Measurements from ENCODE around the gene RPS6KB2. TPM values are rescaled to one million over a fixed set of nuclear protein-coding genes. Genes with fewer than 3 reads are reported as not detected.

The RPS6KB2 gene
- total RNA-seq, 2 experiments from 2014 or later, result 69.3 to 72.0 TPM

GRCh38 chr11:67429038-67429668, 859 bp downstream of the RPS6KB2 start:
- peak overlapping the region; percentile 92 for H3K4me3 ChIP-seq (ENCODE audit: low read length)
- no peak for ATAC-seq (ENCODE audit: poor library complexity)
- intact Hi-C loops (cut with DNase I, micrococcal nuclease), result loop anchor here in 1 of 2 experiments (2.0 kb wide), 2 partner anchors 28 to 78 kb away; partner anchors contain the start of gene PPP1CA
- ChIA-PET CTCF (interaction anchor here (1.5 kb wide), 1 partner anchor 47 kb away, joined by 5 read pairs; no protein-coding TSS in a partner anchor), POLR2A (interaction anchor here (0.8 to 17.7 kb wide), 9 partner anchors 9 to 1930 kb away, joined by 3 to 411 read pairs (median 15); partner anchors contain the start of genes AIP, CARNS1, CORO1B and MALAT1)
- peaks cover 42% of the 10 kb centered on the region for H3K4me1 Mint-ChIP-seq (ENCODE audit: low read depth)
- H3K27me3 ChIP-seq (ENCODE audit: control insufficient read depth in 1 of 2, insufficient read depth in 2 of 2, low read length in 2 of 2), result no peaks in the 10 kb centered on the region
- peaks cover 49% of the 10 kb centered on the region for H3K36me3 Mint-ChIP-seq (ENCODE audit: low read depth)
- H3K27ac ChIP-seq (ENCODE audit: low read depth in 1 of 2, low read length in 2 of 2), result peak overlapping the region; percentile 85 to 86
- peaks cover 41% of the 10 kb centered on the region for H3K36me3 ChIP-seq (ENCODE audit: insufficient read depth, low read length)
- peak in 1 of 14 experiments; percentile 3 for DNase-seq
- H3K9me3 Mint-ChIP-seq, result no peaks in the 10 kb centered on the region
- peak overlapping the region; percentile 98 for H3K4me3 Mint-ChIP-seq
- no peaks in the 10 kb centered on the region for H3K9me3 ChIP-seq (ENCODE audit: control insufficient read depth in 1 of 2, insufficient read depth in 1 of 2, low read length in 2 of 2)
- peaks cover 67% of the 10 kb centered on the region for H3K4me1 ChIP-seq (ENCODE audit: insufficient read depth, low read length)
- no peaks in the 10 kb centered on the region for H3K27me3 Mint-ChIP-seq
- peak overlapping the region; percentile 96 for H3K27ac Mint-ChIP-seq
- TF ChIP-seq, protein P1, sequence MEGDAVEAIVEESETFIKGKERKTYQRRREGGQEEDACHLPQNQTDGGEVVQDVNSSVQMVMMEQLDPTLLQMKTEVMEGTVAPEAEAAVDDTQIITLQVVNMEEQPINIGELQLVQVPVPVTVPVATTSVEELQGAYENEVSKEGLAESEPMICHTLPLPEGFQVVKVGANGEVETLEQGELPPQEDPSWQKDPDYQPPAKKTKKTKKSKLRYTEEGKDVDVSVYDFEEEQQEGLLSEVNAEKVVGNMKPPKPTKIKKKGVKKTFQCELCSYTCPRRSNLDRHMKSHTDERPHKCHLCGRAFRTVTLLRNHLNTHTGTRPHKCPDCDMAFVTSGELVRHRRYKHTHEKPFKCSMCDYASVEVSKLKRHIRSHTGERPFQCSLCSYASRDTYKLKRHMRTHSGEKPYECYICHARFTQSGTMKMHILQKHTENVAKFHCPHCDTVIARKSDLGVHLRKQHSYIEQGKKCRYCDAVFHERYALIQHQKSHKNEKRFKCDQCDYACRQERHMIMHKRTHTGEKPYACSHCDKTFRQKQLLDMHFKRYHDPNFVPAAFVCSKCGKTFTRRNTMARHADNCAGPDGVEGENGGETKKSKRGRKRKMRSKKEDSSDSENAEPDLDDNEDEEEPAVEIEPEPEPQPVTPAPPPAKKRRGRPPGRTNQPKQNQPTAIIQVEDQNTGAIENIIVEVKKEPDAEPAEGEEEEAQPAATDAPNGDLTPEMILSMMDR (IDR thresholded peaks at IDR 0.05), result no peak

GRCh38 chr11:67429722-67430121, 1.4 kb downstream of the RPS6KB2 start:
- H3K36me3 Mint-ChIP-seq (ENCODE audit: low read depth), result peaks cover 51% of the 10 kb centered on the region
- H3K36me3 ChIP-seq (ENCODE audit: insufficient read depth, low read length), result peaks cover 47% of the 10 kb centered on the region
- H3K27me3 Mint-ChIP-seq, result no peaks in the 10 kb centered on the region
- H3K9me3 Mint-ChIP-seq, result no peaks in the 10 kb centered on the region
- no peak for DNase-seq
- peaks cover 70% of the 10 kb centered on the region for H3K4me1 ChIP-seq (ENCODE audit: insufficient read depth, low read length)
- ChIA-PET POLR2A (interaction anchor here (1.8 to 17.7 kb wide), 5 partner anchors 8 to 35 kb away, joined by 6 to 411 read pairs (median 82); partner anchors contain the start of genes CARNS1, CORO1B, PPP1CA and PTPRCAP), CTCF (no interaction called here)
- H3K27me3 ChIP-seq (ENCODE audit: control insufficient read depth in 1 of 2, insufficient read depth in 2 of 2, low read length in 2 of 2), result no peaks in the 10 kb centered on the region
- H3K27ac ChIP-seq (ENCODE audit: low read depth in 1 of 2, low read length in 2 of 2), result no peak overlapping the region
- H3K4me1 Mint-ChIP-seq (ENCODE audit: low read depth), result peaks cover 45% of the 10 kb centered on the region
- H3K9me3 ChIP-seq (ENCODE audit: control insufficient read depth in 1 of 2, insufficient read depth in 1 of 2, low read length in 2 of 2), result no peaks in the 10 kb centered on the region
- peak overlapping the region; percentile 96 for H3K27ac Mint-ChIP-seq
- no peak for ATAC-seq (ENCODE audit: poor library complexity)
- H3K4me3 ChIP-seq (ENCODE audit: low read length), result no peak overlapping the region
- intact Hi-C loops (cut with DNase I, micrococcal nuclease), result loop anchor here in 1 of 2 experiments (2.0 kb wide), 2 partner anchors 29 to 77 kb away; partner anchors contain the start of gene PPP1CA
- H3K4me3 Mint-ChIP-seq, result peak overlapping the region; percentile 98
- TF ChIP-seq, protein P1 (IDR thresholded peaks at IDR 0.05), result no peak

DNA sequence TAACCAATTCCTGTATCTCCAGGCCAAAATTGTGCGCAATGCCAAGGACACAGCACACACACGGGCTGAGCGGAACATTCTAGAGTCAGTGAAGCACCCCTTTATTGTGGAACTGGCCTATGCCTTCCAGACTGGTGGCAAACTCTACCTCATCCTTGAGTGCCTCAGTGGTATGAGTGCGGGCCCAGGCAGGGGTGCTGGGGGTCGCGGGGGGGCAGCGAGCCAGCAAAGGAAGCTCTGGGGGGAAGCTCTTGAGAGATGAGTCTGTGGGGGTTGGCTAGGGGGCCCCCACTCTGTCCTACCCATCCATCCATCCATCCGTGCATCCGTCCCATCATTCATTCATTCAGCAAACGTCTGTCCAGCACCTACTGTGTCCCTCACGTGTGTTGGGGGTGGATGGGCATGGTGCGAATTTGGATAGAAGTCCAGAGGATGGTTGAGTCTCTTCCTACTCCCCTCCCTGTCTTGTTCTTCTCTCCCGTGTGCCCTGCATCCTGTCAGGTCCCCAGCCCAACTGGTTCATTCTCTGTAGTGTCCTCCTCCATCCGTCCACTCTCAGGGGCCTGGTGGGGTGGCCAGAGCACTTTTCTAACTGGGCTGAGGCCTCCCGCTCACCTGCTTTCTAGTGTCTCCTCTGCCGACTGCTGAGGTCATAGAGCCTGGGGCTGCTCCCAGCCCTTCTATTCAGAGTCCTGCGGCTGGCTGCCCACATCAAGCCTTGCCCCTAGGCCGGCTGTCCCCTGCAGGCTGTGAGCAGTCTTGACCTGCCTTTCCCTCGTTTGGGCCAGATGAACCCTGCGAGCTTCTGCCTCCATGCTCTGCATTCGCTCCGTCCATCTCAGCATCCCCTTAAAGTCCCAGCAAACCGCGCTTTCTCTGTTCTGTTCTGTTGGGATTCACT, 3.3 kb downstream of the RPS6KB2 start:
- Mint-ChIP-seq H3K27me3 (no peaks in the 10 kb centered on the region), H3K36me3 (ENCODE audit: low read depth) (peaks cover 63% of the 10 kb centered on the region), H3K4me1 (ENCODE audit: low read depth) (peaks cover 56% of the 10 kb centered on the region), H3K4me3 (peak overlapping the region; percentile 77), H3K9me3 (no peaks in the 10 kb centered on the region), H3K27ac (peak overlapping the region; percentile 78)
- Histone ChIP-seq H3K36me3 (ENCODE audit: insufficient read depth, low read length) (peaks cover 62% of the 10 kb centered on the region), H3K9me3 (ENCODE audit: control insufficient read depth in 1 of 2, insufficient read depth in 1 of 2, low read length in 2 of 2) (no peaks in the 10 kb centered on the region), H3K27ac (ENCODE audit: low read depth in 1 of 2, low read length in 2 of 2) (peak overlapping the region in 1 of 2 donors; percentile 13), H3K4me1 (ENCODE audit: insufficient read depth, low read length) (peaks cover 87% of the 10 kb centered on the region), H3K4me3 (ENCODE audit: low read length) (no peak overlapping the region), H3K27me3 (ENCODE audit: control insufficient read depth in 1 of 2, insufficient read depth in 2 of 2, low read length in 2 of 2) (no peaks in the 10 kb centered on the region)
- TF ChIP-seq, protein P1 (IDR thresholded peaks at IDR 0.05), result no peak
- CTCF ChIA-PET, result no interaction called here
- DNase-seq (no peak), ATAC-seq (ENCODE audit: poor library complexity) (no peak)
- POLR2A ChIA-PET, result interaction anchor here (0.5 to 17.7 kb wide), 11 partner anchors 6 to 136 kb away, joined by 3 to 411 read pairs (median 9); partner anchors contain the start of genes AIP, CARNS1, PITPNM1 and PPP1CA
- intact Hi-C loops (cut with DNase I, micrococcal nuclease), result no loop called here

Measured in CD4-positive, alpha-beta T cell (primary cell).